ENCODE data around the gene IDI1.

The IDI1 gene

DNA sequence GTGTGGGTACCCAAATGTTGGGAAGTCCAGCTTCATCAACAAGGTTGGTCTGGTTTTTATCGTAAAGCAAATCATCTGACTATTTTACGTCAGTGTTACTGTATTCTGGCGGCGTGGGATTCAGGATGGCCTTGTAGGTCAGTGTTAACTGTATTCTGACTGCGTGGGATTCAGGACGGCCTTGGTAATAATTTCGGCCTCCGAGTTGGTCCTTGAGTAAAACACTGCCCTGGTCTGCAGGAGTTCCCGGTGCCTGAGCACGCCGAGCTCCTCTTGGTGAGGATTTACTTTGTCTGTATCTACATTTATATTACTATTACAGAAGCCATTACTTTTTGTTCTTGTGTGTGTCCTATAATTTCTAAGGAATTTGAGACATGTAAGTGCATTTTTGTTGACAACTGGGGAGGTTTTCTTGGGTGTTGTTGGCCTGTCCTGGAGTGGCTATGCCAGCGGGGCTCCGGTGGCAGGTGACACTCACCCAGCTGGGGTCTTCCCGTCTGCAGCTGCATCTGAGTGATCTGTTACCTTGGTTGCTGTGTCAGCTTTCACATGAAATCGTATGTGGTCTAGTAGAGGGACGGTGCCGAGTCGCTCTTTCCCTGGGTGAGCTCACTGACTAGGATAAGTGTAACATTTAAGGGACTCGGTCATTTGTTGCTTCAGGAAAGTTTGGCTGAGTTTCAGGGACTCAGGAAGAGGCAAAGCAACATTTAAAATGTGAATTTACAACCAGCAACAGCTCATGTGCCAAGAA, 51.5 kb downstream of the IDI1 start:
- Histone ChIP-seq H3K36me3 (ENCODE audit: control insufficient read depth, insufficient read depth, low read length) (peaks cover 33% of the 10 kb centered on the region), H3K27me3 (replicated peaks; ENCODE audit: control insufficient read depth, insufficient read depth, low read length) (no peaks in the 10 kb centered on the region), H3K4me3 (replicated peaks; ENCODE audit: low read depth, low read length) (no peak overlapping the region)
- DNase-seq (ENCODE audit: extremely low read depth, insufficient read length): no peak
- TF ChIP-seq, protein P1, sequence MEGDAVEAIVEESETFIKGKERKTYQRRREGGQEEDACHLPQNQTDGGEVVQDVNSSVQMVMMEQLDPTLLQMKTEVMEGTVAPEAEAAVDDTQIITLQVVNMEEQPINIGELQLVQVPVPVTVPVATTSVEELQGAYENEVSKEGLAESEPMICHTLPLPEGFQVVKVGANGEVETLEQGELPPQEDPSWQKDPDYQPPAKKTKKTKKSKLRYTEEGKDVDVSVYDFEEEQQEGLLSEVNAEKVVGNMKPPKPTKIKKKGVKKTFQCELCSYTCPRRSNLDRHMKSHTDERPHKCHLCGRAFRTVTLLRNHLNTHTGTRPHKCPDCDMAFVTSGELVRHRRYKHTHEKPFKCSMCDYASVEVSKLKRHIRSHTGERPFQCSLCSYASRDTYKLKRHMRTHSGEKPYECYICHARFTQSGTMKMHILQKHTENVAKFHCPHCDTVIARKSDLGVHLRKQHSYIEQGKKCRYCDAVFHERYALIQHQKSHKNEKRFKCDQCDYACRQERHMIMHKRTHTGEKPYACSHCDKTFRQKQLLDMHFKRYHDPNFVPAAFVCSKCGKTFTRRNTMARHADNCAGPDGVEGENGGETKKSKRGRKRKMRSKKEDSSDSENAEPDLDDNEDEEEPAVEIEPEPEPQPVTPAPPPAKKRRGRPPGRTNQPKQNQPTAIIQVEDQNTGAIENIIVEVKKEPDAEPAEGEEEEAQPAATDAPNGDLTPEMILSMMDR (IDR thresholded peaks at IDR 0.05; ENCODE audit: insufficient read depth, low read length, poor library complexity, severe bottlenecking): no peak

- TF ChIP-seq, protein P1 (IDR thresholded peaks at IDR 0.05; ENCODE audit: insufficient read depth, low read length, poor library complexity, severe bottlenecking): no peak
- H3K36me3 ChIP-seq (ENCODE audit: control insufficient read depth, insufficient read depth, low read length): peaks cover 28% of the 10 kb centered on the region
- no peak for DNase-seq (ENCODE audit: extremely low read depth, insufficient read length)
These were observed 52.9 kb downstream of the IDI1 start for GRCh38 chr10:996031-996430.

DNA sequence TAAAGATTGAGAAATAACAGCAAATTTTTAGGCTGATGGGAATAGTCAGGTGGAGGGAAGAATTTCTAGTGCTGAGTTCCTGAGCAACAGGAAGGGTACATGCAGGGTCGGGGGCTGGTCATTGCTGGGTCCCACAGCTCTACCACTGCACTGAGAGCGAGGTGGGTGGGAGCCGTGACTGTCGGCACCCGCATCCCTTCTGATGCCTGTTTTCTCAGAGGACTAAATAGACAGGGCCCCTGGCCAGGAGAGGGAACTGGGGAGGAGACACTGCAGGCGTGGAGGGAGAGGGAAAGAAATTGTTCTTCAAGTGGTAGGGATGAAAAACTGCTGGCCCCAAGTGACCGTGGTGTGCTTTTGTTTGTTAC, 53.4 kb downstream of the IDI1 start:
- Histone ChIP-seq H3K27me3 (replicated peaks; ENCODE audit: control insufficient read depth, insufficient read depth, low read length) (no peaks in the 10 kb centered on the region), H3K36me3 (ENCODE audit: control insufficient read depth, insufficient read depth, low read length) (peaks cover 29% of the 10 kb centered on the region), H3K4me3 (replicated peaks; ENCODE audit: low read depth, low read length) (no peak overlapping the region)
- TF ChIP-seq, protein P1 (IDR thresholded peaks at IDR 0.05; ENCODE audit: insufficient read depth, low read length, poor library complexity, severe bottlenecking): no peak
- DNase-seq (ENCODE audit: extremely low read depth, insufficient read length): no peak

More at GRCh38 chr10:996031-996430, 52.9 kb downstream of the IDI1 start:
- H3K4me3 ChIP-seq (replicated peaks; ENCODE audit: low read depth, low read length): no peak overlapping the region
- no peaks in the 10 kb centered on the region for H3K27me3 ChIP-seq (replicated peaks; ENCODE audit: control insufficient read depth, insufficient read depth, low read length)

DNA sequence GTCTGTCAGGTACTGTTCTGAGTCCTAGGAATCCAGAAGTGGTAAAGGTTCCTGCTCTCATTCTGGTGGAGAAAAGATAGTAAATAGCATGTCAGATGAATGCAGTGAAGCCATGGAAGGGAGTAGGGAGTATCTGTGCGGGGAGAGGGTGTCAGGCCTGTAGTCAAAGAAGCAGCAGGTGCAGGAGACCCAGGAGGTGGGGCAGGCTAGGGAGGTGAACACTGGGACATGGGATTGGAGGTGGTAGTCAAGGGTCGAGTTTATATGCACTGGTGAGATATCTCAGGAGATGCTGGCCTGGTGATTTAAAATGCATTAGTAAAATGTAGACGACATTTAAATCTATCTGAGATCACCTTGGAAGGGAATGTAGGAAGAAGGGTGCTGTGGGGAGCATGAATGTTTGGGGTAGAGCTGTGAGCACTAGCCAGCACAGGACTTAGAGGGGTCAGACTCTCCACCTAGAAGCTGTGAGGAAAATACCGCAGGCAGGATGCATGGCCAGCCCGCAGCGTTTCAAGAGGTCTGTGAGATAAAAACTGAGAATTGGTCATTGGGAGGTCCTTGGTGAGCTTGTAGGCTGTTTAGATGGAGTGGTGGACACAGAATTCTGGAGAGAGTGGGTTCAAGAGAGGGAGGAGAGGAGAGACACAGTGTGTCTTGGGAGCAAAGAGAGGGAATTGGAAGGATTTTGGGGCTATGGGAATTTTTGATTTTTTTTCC, 53.9 kb downstream of the IDI1 start:
- Histone ChIP-seq H3K27me3 (replicated peaks; ENCODE audit: control insufficient read depth, insufficient read depth, low read length) (no peaks in the 10 kb centered on the region), H3K36me3 (ENCODE audit: control insufficient read depth, insufficient read depth, low read length) (peaks cover 27% of the 10 kb centered on the region), H3K4me3 (replicated peaks; ENCODE audit: low read depth, low read length) (no peak overlapping the region)
- DNase-seq (ENCODE audit: extremely low read depth, insufficient read length): no peak
- TF ChIP-seq, protein P1 (IDR thresholded peaks at IDR 0.05; ENCODE audit: insufficient read depth, low read length, poor library complexity, severe bottlenecking): no peak

DNA sequence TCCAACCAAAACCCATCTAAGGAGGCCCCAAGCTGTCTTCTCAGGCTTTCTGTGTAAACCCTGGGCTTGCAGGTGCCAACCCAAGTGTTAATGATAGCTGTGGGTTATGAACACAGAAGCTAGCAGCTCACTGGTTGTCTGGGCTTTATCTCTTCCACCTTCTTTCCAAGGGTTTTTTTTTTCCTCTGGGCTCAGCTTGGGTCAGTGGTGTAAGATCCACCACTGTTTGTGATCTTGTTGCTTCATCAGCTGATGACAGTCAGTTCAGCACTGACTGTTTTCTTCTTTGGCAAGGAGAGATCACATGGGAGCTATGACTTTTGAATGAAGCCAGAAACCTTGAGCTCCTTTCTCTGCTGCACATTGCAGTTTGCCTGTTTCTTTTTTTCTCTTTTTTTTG, 56.0 kb downstream of the IDI1 start:
- Histone ChIP-seq H3K4me3 (replicated peaks; ENCODE audit: low read depth, low read length) (no peak overlapping the region), H3K27me3 (replicated peaks; ENCODE audit: control insufficient read depth, insufficient read depth, low read length) (no peaks in the 10 kb centered on the region), H3K36me3 (ENCODE audit: control insufficient read depth, insufficient read depth, low read length) (peaks cover 18% of the 10 kb centered on the region)
- DNase-seq (ENCODE audit: extremely low read depth, insufficient read length): no peak
- TF ChIP-seq, protein P1 (IDR thresholded peaks at IDR 0.05; ENCODE audit: insufficient read depth, low read length, poor library complexity, severe bottlenecking): no peak
